HG02973 (cell line): ENCODE results near the gene NUP160.
"Not testable (repeated sequence)": the region's sequence is repeated elsewhere in the genome, so short reads cannot be mapped to it uniquely, and the experiment has no call there.

Experiments used
- ATAC-seq: cut with Tn5 transposase; IDR thresholded peaks from one replicate; pipeline ENCODE4 v1.9.1; 2021; ENCODE audit warnings: moderate library complexity; ENCODE audit not compliant: unreplicated experiment

The NUP160 gene, protein sequence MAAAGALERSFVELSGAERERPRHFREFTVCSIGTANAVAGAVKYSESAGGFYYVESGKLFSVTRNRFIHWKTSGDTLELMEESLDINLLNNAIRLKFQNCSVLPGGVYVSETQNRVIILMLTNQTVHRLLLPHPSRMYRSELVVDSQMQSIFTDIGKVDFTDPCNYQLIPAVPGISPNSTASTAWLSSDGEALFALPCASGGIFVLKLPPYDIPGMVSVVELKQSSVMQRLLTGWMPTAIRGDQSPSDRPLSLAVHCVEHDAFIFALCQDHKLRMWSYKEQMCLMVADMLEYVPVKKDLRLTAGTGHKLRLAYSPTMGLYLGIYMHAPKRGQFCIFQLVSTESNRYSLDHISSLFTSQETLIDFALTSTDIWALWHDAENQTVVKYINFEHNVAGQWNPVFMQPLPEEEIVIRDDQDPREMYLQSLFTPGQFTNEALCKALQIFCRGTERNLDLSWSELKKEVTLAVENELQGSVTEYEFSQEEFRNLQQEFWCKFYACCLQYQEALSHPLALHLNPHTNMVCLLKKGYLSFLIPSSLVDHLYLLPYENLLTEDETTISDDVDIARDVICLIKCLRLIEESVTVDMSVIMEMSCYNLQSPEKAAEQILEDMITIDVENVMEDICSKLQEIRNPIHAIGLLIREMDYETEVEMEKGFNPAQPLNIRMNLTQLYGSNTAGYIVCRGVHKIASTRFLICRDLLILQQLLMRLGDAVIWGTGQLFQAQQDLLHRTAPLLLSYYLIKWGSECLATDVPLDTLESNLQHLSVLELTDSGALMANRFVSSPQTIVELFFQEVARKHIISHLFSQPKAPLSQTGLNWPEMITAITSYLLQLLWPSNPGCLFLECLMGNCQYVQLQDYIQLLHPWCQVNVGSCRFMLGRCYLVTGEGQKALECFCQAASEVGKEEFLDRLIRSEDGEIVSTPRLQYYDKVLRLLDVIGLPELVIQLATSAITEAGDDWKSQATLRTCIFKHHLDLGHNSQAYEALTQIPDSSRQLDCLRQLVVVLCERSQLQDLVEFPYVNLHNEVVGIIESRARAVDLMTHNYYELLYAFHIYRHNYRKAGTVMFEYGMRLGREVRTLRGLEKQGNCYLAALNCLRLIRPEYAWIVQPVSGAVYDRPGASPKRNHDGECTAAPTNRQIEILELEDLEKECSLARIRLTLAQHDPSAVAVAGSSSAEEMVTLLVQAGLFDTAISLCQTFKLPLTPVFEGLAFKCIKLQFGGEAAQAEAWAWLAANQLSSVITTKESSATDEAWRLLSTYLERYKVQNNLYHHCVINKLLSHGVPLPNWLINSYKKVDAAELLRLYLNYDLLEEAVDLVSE (N-terminal part only)

DNA sequence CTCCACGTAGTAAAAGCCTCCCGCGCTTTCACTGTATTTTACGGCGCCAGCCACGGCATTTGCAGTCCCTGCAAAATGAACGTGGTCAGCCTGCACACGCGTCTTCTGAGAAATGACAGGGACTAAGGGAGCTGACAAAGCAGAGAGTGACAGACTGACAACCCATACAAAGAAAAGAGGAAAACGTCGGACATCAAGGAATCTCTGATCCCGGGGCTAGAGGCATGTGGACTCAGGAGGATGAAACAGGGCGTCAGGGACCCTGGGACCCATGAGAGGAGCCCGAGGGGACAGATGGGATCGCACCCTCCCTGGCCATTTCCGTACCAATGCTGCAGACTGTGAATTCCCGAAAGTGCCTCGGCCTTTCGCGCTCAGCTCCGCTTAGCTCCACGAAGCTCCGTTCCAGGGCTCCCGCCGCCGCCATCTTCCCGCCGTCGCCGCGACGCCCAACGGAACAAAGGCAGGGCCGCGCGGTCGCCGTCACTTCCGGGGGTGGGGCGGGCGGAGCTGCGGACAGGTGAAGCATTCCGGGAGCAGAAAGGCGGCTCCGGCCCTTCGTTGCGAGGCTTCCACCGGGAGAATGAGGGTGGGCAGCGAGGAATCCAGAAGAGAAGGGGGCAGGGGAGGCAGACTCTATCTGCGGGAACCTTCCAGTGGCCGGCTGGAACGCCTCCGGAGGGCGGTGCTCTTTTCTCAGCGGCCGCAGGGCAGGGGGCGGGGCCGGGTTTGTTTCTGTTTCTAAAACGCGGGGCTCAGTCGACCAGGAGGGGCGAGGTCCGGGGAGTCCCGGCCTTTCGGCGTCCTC, at the start of gene NUP160:
NUP160 (minus strand) TSS at position 459 of the 808 bp plus-strand sequence; CDS start at position 427, 32 bp downstream.
- ATAC-seq = peak; percentile 78

DNA sequence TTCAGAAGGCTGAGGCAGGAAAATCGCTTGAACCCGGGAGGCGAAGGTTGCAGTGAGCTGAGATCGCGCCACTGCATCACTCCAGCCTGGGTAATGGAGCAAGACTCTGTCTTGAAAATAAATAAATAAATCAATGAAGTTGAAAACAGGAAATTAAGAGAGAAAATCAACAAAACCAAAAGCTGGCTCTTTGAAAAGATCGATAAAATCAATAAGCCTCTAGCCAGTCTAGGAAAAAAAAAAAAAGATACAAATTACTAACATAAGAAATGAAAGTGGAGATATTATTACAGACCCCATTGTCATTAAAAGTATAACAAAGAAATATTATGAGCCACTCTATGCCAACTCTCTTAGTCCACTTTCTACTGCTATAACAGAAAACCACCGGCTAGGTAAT, 48.0 kb upstream of the NUP160 start:
- no peak for ATAC-seq

DNA sequence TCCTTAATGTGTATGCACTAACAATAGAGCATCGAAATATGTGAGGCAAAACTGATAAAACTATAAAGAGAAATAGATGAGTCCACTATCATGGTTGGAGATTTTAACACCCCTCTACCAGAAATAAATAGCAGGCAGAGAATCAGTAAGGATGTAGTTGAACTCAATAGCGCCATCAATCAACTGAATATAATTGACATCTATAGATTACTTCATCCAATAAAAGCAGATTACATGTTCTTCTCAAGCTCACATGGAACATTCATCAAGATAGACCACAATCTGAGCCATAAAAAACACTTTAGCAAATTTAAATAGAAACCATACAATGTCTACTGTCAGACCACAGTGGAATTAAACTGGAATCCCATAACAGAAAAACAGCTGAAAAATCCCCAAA, 46.9 kb upstream of the NUP160 start:
- ATAC-seq = no peak

DNA sequence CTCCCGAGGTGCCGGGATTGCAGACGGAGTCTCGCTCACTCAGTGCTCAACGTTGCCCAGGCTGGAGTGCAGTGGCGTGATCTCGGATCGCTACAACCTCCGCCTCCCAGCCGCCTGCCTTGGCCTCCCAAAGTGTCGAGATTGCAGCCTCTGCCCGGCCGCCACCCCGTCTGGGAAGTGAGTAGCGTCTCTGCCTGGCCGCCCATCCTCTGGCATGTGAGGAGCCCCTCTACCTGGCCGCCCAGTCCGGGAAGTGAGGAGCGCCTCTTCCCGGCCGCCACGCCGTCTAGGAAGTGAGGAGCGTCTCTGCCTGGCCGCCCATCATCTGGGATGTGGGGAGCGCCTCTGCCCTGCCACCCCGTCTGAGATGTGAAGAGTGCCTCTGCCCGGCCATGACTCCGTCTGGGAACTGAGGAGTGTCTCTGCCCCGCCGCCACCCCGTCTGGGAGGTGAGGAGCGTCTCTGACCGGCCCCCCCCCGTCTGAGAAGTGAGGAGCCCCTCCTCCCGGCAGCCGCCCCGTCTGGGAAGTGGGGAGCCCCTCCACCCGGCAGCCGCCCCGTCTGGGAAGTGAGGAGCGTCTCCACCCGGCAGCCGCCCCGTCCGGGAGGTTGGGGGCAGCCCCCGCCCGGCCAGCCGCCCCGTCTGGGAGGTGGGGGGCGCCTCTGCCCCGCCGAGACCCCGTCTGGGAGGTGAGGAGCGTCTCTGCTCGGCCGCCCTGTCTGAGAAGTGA, 44.6 kb upstream of the NUP160 start:
- not testable (repeated sequence) for ATAC-seq

DNA sequence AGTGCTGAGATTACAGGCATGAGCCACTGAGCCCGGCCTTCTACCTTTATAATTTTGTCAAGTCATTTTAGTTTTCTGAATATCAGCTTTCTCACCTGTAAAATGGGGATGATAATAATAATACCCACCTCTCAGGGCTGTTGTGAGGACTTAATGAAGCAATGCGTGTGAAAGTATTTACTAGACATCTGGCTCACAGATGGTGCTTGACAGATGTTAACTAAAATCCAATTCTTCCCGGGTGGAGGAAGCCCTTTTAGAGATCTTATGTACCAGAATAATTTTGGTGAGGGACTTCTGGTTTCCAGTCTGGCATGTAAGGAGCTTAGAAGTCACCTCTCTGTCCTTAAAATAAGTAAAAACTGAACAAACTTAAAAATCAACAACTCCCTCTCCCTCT, 43.7 kb upstream of the NUP160 start:
- no peak for ATAC-seq

DNA sequence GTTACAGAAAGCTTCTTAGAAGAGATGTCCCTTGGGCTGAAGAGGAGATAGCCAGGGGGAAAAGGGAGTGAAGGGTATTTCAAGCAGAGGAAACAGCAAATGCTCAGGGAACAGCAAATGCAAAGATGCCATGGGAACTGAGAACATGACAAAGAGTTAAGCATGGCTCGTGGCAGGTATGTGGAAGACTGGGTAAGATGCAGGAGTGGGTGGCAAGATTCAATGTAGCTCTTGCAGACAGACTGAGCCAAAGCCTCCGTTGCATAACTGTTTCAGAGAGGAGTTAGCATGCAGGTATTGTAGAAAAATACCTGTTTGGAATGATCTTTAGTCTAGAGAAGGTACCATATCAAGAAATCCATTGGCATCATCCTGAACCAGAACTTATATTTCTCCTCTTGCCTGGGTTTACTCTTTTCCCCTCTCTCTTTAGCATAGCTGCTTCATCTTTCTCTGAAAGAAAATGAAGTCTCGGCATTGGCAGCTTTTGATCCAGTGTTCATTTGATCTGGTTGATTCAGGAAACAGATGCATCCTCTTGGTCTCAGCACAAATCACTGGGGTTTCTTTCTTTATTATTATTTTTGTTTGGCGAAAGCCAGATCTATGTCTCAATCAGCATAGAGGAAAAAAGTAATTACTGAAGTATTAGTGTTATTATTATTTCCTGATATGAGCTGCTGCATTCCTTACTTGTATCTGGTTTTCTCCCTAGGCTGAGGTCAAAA, 41.7 kb upstream of the NUP160 start:
- ATAC-seq = no peak

DNA sequence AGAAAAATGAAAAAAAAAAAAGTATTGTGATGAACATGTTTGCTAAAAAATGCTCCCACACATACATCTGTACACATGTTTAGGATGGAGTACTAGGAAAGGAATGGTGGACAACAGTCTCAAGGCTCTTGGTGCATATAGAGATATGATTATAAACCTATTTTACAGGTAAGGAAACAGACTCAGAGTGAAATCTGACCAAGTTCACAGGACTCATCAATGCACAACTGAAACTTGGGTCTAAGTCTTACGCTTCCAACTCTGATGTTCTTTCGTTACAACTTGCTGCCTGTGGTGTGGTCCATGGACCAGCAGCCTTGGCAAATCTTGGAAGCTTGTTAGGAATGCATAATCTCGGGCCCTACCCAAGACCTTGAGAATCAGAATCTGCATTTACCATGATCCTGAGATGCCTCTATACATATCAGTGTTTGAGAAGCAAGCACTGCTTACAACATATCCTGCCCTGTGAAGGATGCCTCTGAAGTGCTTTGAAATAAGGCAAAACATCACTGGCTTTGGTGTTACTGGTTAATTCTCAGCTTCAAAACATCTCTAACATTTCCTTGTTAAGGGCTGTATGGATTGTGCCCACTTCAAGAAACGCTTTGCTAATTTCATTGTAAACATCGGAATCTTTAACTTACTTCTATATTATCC, 39.9 kb upstream of the NUP160 start:
- ATAC-seq = no peak

DNA sequence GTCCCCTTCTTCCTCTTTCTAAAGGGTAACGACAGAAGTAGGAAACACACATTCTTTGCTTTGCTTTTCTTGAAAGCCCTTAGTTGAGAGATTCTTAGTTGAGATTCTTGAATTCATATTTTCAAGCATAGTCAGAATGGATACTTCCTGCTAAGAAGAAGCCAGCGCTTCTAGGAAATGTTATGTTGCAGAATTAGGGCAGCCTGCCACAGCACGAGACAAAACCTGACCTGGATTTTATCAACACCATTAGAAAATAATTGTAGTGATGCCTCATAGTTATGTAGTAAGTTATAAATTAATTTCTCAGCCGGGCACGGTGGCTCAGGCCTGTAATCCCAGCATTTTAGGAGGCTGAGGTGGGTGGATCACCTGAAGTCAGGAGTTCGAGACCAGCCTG, 37.9 kb upstream of the NUP160 start:
- no peak for ATAC-seq

DNA sequence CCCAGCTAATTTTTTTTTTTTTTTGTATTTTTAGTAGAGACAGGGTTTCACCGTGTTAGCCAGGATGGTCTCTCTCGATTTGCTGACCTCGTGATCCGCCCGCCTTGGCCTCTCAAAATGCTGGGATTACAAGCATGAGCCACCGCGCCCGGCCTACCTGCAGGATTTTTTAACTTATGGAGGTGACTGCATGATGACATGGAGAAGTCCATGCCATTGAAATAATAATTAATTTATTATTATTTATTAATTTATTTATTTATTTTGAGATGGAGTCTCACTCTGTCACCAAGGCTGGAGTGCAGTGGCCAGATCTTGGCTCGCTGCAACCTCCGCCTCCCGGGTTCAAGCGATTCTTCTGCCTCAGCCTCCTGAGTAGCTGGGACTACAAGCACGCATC, 34.3 kb upstream of the NUP160 start:
- ATAC-seq = not testable (repeated sequence)

DNA sequence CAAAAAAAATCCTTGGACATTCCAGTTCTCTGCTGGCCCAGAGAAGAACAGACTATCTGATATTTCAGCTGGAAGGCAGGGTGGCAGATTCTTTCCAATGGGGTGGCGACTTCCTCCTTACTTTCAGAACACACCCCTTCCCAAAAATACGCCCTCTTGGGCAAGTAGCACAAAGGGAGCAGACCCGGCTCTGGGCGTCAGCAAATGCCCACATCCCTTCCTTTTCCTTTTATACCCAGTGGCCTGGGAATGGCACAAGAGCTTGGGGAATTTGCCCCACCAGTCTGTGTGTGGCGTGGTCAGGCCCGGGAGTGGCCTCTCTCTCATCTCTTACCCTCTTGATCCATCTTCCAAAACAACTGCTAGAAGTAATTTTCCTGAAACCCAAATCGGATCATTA, 33.0 kb upstream of the NUP160 start:
- no peak for ATAC-seq

DNA sequence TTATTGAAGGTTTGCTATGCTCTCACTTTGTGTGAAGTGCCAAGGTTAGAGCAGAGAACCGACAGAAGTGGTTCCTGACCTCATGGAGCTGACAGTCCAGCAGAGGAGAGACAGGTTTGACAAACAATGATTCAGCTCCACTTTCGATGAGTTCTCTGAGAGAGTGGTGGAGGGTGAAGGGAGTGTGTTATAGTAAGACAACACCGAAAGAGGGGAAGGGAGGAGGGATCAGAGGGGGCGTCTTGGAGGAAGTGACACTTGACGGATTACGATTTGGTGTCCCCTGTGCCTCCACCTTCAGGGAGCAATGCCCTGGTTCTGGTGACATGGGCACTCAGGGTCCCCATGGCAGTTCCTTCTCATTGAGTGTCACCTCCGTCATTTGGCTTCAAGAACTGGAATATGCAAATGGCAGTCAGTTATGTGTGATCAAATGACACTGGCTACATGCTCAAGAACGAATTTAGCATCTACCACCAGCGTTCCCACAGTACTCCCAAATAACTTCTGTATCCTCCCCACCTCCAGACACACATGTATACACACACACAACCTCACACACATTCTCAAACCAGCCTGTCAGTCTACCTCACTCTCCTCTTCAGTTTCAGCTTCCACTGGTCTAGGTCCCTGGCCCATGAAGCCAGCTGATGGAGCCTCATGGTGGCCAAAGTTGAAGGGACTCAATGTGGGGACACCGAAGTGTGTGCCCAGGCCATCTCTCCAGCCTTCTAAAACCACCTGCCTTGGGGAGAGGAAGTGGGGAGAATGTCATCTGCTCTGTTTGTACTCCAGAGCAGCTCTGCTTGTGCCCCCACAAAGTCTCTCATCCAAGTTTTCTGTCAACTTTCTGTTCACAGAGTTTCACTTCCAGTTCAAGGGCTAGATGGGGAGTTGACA, 31.4 kb upstream of the NUP160 start:
- no peak for ATAC-seq

DNA sequence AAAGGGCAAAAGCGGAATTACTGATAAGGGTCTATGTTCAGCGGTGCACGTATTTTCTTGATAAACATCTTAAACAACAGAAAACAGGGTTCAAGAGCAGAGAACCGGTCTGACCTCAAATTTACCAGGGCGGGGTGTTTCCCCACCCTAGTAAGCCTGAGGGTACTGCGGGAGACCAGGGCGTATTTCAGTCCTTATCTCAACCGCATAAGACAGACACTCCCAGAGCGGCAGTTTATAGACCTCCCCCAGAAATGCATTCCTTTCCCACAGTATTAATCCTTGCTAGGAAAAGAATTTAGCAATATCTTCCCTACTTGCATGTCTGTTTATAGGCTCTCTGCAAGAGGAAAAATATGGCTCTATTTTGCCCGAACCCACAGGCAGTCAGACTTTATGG, 27.7 kb upstream of the NUP160 start:
- ATAC-seq = not testable (repeated sequence)

DNA sequence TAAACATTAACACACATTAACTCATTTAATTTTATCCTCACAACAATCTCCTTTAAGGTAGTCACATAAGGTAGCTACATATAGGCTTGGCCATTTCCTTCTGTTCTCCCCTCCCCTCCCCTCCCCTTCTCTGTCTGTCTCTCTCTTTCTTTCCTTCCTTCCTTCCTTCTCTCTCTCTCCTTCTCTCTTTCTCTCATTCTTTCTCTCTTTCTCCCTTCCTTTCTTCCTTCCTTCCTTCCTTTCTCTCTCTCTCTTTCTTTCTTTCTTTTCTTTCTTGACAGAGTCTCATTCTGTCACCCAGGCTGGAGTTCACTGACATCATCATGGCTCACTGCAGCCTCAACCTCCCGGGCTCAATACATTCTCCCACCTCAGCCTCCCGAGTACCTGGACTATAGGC, 22.3 kb upstream of the NUP160 start:
- no peak for ATAC-seq

DNA sequence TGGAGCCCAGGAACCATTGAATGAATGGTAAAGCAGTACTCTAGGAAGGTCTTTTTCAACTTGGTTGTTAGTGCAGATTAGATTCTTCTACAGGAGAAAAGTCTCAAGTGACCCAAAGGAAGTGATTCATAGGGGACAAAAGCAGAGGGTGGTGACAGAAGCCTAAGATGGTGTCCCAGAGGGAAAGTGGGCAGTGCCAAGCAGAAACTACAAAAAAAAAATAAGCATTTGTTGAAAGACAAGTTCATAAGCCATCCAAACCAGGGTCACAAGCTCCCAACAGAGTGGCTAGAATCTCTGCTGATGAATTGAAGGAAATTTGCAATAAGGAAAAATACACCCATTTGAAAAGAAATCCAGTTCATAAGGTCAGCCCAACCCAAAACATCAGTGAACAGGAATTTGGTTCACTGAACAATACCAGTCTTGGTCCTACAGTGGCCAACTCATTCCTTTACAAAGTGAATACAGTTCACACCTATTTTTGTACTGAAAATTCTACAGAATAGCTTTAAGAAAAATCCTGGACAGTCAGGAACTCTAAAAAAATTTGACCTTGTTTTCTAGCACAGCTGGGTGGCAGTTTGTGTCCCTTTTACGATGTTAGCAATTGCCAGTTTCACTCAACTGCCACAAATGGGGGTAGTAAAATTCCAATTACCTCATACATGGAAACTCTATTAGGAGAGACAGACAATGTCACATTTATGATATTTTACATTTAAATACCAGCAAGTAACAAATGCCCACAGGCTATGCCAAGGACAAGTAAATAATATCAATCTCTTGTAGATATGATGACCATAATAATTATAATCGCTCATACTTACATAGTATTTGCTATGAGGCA, 21.6 kb upstream of the NUP160 start:
- no peak for ATAC-seq

DNA sequence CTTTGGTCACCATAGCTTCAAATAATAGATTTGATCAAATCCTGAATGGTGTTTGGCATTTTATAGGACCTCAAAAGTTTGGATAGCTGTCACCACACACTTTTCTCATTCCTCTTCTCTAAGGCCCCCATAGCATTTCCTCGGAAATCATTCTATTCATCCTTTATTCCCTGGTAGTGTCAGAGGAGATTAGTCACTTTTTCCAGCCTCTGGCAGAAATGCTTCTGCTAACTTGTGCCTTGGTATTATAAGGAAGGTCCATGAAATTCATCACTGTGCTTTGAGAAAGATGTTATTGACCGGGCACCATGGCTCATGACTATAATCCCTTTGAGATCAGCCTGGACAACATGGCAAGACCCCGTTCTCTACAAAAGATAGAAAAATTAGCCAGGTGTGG, 19.7 kb upstream of the NUP160 start:
- ATAC-seq = no peak

DNA sequence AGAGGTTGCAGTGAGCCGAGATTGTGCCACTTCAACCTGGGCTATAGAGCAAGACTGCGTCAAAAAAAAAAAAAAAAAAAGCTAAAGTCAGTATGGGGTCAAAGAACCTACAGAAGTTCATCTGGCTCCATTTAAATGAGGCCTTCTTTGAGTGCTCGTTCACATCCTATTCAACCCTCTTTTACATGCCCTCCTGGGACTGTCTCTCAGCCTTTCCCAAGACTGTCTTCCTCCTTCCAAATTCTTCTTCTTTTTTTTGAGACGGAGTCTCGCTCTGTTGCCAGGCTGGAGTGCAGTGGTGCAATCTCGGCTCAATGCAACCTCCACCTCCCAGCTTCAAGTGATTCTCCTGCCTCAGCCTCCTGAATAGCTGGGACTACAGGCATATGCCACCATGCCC, 18.7 kb upstream of the NUP160 start:
- ATAC-seq = not testable (repeated sequence)
